ENCODE data around the gene LRRC37A.
"Not testable (repeated sequence)": the region's sequence is repeated elsewhere in the genome, so short reads cannot be mapped to it uniquely, and the experiment has no call there.

The LRRC37A gene

DNA sequence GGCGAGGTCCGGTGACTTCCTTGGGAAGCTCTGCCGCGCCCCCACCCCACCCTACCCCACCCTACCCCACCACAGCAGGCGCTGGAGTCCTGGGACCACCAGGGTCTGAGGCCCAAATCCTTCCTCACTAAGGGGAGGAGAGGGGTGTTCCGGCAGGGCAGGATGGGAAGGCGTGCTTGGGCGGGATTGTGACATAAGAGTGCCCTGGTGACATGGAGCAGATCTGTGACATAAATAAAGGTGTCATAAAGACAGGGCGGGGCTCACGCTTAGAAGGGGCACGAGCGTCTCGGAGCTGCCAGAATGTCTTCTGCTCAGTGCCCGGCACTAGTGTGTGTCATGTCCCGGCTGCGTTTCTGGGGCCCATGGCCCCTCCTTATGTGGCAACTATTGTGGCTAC is at the start of gene LRRC37A:
TSS of gene LRRC37A (plus strand) at position 301 of the 400 bp plus-strand sequence. CDS start at position 304, 3 bp downstream.
- DNase-seq = not testable (repeated sequence)

DNA sequence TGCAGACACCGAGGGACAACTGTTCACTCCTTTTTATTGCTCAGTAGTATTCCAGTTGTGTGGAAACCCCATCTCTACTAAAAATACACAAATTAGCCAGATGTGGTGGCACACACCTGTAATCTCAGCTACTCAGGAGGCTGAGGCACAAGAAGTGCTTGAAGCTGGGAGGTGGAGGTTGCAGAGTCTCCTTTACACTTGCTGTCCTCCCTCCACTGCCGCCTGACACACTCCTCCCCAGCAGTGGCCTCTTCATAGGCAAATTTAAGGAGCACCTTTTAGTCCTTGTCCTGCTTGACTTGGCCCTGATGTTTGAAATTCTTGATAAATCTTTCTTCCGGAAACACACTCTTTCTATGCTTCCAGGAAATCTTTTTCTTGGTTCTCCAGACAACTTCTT is 45.8 kb upstream of the LRRC37A start:
- DNase-seq = not testable (repeated sequence)

DNA sequence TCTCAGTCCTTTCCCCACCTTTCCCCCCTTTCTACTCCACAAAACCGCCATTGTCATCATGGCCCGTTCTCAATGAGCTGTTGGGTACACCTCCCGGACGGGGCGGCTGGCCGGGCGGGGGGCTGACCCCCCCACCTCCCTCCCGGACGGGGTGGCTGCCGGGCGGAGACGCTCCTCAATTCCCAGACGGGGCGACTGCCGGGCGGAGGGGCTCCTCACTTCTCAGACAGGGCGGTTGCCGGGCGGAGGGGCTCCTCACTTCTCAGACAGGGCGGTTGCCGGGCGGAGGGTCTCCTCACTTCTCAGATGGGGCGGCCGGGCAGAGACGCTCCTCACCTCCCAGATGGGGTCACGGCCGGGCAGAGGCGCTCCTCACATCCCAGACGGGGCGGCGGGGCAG is 42.1 kb upstream of the LRRC37A start:
- not testable (repeated sequence) for DNase-seq

DNA sequence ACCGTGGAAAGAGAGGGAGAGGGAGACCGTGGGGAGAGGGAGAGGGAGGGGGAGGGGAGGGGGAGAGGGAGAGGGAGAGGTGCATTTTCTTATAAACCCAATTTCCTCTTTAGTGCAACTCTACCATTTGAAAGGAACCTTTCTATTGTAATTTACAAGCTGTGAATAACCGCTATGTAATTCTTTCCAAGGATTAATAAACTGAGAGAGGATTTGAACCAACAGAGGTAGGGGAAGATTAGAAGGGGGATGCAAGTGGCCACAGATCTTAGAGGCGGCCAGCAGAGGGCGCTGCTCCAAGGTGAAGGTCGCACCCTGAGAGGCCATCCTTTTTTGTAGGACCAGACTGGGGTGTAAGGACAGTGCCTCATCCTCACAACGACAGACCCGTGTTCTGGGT is 41.2 kb upstream of the LRRC37A start:
- peak; percentile 75 to 76 for DNase-seq

DNA sequence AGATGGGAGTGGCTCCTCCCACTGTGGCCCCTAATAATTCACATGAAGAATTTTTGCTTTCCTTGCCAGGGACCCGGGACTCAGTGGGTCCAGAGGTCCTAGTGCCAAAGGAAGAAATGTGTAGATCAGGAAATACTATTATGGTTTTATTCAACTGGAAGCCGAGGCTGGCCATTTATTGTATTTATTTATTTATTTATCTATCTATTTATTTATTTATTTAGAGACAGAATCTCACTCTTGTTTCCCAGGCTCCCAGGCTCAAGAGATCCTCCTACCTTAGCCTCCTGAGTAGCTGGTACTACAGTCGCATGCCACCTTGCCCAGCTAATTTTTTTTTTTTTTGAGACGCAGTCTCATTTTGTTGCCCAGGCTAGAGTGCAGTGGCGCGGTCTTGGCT is 40.7 kb upstream of the LRRC37A start:
- not testable (repeated sequence) for DNase-seq

DNA sequence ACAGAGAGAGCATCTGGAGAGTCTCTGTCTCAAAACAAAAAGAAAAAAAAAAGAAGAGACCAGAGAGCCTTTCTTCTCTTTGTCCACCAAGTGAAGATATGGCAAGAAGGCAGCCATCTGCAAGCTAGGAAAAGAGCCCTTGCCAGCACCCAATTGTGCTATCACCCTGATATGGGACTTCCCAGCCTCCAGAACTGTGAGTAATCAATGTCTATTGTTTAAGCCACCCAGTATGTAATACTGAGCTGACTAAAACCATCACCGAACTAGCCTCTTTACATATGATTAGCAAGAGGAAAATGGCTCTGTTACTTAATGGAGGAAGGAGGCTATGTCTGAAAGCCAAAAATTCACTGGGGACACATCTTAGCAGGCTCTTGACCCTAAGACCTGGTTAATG is 38.6 kb upstream of the LRRC37A start:
- DNase-seq = not testable (repeated sequence)

DNA sequence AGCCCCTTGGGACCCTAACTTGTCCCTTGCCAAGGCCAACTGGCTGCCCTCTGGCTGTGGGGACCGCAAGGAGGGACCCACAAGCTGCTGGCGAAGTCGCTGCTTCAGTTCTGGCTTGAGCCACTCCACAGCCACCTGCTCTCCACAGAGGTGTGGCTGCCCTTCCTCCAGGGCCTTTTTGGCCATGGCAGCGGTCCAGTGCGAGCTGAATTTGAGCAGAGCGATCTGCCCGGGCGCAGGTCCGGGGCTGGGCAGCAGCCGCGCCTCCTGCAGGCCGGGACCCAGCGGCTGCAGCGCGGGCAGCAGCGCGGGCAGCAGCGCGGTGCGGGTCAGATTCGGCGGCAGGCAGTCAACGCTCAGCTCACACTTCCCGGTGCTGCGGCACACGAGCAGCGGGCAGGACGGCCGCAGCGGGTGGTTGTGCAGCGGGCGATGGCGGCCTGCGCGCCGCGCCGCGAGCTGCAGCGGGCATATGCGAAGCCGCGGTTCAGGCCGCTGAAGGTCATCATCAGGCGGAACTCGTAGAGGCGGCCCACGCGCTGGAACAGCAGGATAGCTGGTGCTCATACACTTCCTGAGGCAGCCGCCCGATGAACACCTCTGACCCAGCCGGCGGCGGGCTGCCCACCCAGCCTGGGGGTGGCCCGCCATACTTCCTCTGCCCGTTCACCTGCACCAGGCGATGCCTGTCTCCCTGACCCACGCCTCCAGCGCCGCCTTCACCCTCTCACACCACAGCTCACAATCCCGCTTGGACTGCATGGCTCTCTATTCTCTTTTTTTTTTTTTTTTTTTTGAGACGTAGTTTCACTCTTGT is 34.9 kb upstream of the LRRC37A start:
- not testable (repeated sequence) for DNase-seq

DNA sequence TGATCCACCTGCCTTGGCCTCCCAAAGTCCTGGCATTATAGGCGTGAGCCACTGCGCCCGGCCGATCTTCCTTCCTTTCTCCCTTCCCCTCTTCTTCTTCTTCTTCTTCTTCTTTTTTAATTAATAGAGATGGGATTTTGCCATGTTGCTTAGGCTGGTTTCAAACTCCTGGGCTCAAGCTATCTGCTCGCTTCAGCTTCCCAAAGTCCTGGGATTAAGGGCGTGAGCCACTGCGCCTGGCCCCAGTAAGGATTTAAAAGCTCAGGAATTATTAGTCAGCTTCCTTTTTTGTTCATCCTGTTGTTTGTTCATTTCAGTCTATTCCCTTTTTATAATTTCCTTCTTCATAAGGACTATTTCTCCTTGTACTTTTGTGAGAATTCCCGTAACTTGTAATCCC is 32.7 kb upstream of the LRRC37A start:
- no peak for DNase-seq

DNA sequence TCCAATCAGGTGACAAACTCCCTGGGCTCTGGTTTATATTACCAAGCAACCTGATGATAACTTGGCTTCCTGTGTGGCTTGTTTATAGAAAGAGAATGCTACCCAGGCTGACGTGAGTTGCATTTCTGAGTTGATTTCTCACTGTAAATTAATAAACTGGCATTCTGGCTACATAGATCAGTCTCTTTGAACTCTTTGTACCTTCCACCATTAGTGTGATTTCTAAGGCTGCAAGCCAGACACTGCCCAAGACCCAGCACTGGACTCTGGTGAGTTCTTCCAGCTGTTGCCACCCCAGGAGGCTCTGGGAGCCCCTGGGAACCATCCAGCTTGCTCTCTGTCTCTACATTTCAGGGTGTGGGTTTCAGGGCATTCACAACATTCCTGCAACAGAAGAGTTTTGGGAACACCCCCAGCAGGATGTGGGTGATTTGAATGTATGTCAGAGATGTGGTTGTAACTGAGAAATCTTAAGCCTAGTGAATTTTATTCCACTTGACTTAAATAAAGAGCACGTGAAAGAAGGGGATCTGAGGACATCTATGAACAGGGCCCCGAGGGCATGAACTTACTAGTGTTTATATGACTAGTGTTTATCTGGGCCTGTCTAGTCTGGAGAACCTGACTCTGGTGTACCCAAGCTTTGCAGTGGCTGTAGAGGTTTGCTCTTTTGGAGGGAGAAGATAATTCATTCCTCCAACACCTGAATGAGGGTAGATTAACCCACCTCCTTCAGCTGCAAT is 30.3 kb upstream of the LRRC37A start:
- no peak for DNase-seq

DNA sequence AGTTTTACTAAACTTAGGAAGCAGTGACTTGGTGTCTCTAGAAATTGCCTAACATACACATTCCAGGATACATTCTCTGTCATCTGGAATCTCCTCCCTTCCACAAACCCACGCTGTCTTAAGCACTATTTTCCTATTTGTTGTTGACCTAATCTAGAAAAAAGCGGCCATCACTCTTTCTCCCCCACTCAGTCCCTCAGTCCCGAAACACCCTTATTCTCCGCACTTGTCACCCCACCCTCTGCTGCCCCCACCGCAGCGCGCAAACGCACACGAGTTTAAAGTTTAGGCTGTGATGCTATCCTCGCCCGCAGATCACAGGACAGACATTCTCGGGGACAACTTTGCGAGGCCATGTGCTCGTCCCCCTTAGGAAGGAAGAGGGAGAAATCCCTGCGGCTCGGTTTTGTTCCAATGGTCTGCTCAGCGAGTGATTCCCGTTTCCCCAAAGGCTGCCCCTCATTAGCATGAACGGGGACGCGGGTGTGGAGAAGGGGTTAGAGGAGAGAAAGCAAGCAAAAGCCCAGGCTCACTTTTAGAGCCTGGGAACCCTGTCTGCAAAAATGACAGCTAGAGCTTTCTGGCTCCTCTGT is 28.8 kb upstream of the LRRC37A start:
- DNase-seq = not testable (repeated sequence)

DNA sequence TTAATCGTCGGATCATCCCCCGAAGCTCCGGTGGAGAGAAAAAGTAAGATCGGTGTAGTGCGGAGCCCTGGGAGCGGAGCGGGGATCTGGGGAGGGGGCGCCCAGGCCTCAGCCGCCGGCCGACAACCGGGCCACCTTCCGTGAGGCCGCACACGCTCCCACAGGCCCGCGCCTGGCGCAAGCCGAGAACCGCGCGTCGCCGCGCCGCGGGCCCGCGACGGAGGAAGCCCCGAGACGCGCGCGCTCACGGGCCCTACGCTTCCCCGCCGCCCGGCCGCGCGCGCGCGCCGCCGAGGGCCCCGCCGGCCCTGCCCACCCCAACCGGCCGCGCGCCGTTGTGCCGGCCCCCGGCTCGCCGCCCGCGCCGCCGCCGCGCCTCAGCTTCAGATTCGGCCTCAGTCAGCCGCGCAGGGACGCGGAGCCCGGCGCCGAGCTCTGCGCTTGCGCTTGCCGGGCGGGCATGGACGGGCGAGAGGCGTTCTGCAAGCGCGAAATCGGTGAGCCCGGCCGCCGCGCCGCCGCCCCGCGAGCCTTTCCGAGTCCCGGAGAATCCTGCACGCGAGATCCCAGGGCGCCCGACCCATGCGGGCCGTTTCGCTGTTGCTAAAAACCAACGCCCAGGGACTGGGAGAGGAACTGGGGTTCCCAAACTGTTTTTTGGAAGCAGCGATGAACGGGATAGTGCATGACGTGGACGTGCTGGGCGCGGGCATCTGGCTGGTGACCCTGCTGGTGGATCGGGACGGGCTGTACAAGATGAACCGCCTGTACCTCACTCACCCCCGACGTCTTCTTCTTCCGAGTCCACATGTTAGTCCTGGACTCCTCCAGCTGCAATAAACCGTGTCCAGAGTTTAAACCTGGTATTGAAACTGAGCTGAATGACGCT is 28.0 kb upstream of the LRRC37A start:
- peak; percentile 76 to 78 for DNase-seq

DNA sequence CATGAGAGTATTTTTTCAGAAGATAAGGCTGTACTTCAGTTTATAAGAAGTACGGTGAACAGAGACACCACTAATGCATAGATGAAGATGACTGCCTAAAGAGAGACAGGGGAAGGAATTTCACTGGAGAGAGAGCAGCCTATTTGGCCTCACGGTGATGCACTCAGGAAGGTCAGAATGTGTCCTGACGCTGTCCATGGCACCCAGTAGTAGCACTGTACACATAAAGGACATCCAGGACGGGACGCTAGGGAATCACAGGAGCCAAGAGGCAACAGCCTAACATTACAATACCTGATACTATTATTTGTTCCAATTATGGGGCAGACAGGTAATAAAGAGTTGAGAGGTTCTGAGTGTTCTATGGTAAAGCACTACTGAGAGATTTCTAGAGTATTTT is 24.9 kb upstream of the LRRC37A start:
- DNase-seq = no peak

DNA sequence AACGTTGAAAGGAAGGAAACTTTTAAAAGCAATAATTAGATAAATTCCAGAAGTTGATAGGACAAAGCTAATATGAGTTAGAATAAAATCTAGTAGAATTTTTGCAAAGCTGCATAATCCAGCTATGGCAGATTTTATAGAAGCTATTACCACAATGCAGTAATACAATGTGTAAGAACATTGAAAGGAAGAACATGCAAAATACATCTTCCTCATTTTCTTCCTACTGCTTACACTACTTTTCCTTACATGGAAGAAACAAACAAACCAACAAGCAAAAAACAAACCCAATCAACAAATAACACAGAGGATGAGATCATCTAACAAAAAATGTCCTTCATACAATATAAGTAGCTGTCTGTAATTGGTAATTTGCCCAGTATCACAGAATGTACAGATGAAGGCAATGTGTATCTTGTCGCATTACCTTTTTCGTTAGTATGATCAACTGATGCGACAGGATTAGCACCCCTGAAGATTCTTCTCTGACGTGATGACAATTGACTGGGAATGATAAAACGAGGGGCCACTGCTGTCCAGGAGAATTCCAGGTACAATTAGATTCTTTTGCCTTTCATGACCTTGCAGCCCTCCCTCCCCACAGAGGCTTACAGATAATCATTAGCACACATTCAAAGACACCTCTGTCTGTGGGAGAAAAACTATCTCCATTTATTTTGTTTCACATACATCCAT is 21.2 kb upstream of the LRRC37A start:
- no peak for DNase-seq

DNA sequence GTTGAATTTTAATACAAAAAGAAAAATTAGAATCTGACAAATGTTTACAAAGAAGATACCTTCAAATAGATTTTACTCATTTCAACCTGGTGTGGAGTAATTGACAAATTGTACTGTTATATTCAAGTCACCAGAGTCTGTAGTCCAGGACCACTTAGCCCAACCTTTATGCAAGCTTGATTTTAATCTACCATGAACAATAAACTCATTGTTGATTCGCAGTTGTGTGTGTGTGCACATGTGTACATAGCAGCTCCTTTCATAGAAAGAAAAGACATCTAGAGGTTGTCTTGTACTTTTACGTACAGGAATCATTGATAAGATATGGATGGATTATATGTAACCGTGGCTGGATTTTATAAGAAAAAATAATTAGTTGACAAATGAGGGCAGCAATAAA is 20.7 kb upstream of the LRRC37A start:
- DNase-seq = no peak

DNA sequence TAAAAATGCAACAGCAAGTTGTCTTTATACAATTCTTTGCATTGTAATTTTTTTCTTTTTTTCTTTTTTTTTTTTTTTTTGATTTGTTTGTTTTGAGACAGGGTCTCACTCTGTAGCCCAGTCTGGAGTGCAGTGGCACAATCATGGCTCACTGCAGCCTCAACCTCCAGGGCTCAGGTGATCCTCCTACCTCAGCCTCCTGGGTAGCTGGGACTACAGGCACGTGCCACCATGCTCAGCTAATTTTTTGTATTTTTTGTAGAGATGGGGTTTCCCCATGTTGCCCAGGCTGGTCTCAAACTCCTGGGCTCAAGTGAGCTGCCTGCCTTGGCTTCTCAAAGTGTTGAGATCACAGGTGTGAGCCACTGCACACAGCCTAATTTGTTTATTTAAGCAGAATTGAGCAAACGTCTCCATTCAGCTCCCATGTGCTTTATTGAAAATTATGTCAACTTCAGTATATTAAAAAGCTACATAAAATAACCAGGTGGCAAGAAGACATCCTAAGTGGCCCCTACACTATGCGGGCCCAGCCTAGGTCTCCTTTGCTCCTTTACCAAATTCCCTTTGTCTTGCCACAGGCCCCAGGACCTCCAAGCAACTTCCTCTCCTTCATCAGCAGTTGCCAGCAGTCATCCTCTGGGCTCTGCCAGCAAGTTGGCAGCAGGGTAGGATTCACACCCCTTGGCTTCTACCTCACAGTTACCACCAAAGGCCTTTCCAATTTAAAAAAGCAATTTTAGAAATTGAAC is 18.0 kb upstream of the LRRC37A start:
- DNase-seq = not testable (repeated sequence)

DNA sequence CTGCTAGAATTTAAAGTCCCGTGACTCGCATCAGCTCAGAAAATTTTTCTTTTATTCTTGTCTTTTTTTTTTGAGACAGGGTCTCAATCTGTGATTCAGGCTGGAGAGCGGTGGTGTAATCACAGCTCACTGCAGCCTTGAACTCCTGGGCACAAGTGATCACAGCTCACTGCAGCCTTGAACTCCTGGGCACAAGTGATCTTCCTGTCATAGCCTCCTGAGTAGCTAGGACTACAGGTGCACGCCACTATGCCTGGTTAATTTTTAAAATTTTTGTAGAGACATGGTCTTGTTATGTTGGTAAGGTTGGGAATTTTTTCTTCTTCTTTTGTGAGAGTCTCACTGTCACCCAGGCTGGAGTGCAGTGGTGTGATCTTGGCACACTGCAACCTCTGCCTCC is 13.6 kb upstream of the LRRC37A start:
- not testable (repeated sequence) for DNase-seq

DNA sequence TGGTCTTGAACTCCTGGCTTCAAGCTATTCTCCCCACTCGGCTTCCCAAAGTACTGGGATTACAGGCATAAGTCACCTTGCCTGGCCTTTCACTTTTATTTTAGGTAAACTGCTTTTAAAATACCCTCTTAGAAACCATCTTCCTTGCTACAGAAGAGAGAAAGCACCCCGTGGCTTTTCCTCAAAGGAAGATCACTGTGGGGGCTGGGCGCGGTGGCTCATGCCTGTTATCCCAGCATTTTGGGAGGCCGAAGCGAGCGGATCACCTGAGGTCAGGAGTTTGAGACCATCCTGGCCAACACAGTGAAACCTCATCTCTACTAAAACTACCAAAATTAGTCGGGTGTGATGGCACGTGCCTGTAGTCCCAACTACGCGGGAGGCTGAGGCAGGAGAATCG is 12.3 kb upstream of the LRRC37A start:
- not testable (repeated sequence) for DNase-seq

DNA sequence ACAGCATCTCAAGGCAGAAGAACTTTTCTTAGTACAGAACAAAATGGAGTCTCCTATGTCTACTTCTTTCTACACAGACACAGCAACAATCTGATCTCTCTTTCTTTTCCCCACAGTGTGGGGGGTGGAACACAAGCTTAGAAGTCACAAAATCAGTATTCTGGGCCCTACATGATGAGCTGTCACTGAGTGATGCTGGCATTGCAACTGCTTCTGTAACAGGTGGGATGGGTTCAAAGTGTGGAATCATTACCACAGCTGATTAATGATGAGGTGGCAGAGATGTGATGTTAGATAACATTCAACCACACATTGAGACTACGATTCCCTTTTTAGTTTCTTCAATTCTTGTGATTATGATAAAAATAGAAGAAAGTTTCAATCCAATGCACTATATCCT is 10.5 kb upstream of the LRRC37A start:
- DNase-seq = peak; percentile 28 to 34

DNA sequence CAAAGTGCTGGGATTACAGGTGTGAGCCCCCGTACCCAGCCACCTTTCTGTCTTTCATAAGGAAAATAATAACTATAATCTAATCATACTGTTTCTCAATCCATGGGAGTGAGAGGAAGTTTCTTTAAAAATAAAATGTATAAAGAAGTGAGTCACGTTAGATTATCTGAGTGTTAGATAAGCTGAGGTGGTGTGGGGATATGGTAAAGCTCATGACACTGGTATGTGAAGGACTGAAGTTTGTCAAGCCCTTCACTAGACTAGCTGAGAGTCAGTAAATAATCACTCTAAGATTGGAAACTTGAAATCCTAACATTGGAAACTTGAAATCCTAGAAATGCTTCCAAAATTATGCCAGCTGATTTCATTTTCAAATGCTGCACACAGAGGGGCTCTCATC is 9.4 kb upstream of the LRRC37A start:
- DNase-seq = not testable (repeated sequence)

DNA sequence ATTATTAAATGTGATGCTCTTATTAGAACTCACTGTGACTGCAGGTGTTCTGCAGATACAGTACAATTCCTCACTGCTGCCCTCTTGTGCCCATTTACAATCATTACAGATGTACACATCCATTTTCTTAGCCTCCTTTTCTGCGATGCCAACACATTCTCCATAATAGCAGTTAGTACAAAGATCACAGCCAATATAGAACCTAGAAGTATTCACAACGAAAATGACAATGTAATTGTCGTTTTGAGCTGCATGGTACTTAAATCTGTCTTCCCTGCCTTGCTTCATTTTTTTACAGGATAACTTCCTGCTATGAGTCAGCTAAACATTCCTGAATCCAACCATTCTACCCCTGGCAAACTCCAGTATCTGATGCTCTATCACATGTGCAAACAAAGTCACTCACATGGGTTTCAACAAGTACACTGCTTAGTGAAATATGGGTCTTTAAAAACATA is 8.1 kb upstream of the LRRC37A start:
- DNase-seq = peak; percentile 46 to 48

DNA sequence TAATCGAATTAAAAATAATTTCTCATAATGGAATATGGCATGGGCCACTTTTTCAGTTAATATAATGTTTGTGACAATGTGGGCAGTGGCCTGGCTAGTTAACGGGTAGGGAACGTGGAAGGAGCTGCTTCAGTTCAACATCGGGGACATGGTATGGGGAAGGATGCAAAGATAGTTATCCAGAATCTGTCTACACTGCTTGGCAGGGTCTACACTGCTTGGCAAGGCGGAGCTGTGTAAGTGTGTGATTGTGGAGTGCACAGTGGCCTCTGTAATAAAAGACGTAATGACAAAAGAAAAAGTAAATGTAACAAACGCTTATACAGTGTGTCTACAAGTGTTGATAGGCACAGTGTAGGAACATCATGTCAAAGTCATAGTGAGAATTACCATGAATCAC is 7.3 kb upstream of the LRRC37A start:
- not testable (repeated sequence) for DNase-seq

All from activated CD4-positive, alpha-beta T cell treated with anti-CD3 and anti-CD28 coated beads, Interleukin-2, amount 50 U/mL, for 4 hours (primary cell).